GM12874 (cell line): ENCODE measurements around the gene TRPM1.

Experiments used
- TF ChIP-seq, protein P1 (sequence below): IDR thresholded peaks from 2 replicates; pipeline ENCODE4 v1.5.1; 2011; ENCODE audit warnings: low read depth, mild to moderate bottlenecking, control low read depth, low read length, moderate library complexity; ENCODE audit not compliant: insufficient read depth

TRPM1 gene

DNA sequence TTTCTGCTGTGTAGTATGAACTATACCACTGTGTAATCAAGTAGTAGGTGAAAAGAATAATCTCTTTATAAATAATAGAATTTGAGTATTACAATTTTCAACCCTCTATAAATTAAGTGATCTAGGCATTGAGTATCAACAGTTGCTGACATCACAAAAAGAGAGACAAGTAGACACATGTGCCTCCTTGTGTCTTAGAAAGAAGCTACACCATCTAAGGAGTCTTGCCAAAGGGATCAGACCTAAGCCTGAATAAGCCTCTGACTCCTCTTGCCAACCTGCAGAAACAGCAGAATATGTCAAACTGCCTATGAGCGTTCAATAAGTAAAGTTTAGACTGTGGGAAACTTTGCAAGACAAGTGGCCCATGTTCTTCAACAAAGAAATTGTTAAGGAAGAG, 104.3 kb downstream of the TRPM1 start:
- TF ChIP-seq, protein P1, sequence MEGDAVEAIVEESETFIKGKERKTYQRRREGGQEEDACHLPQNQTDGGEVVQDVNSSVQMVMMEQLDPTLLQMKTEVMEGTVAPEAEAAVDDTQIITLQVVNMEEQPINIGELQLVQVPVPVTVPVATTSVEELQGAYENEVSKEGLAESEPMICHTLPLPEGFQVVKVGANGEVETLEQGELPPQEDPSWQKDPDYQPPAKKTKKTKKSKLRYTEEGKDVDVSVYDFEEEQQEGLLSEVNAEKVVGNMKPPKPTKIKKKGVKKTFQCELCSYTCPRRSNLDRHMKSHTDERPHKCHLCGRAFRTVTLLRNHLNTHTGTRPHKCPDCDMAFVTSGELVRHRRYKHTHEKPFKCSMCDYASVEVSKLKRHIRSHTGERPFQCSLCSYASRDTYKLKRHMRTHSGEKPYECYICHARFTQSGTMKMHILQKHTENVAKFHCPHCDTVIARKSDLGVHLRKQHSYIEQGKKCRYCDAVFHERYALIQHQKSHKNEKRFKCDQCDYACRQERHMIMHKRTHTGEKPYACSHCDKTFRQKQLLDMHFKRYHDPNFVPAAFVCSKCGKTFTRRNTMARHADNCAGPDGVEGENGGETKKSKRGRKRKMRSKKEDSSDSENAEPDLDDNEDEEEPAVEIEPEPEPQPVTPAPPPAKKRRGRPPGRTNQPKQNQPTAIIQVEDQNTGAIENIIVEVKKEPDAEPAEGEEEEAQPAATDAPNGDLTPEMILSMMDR, result no peak

DNA sequence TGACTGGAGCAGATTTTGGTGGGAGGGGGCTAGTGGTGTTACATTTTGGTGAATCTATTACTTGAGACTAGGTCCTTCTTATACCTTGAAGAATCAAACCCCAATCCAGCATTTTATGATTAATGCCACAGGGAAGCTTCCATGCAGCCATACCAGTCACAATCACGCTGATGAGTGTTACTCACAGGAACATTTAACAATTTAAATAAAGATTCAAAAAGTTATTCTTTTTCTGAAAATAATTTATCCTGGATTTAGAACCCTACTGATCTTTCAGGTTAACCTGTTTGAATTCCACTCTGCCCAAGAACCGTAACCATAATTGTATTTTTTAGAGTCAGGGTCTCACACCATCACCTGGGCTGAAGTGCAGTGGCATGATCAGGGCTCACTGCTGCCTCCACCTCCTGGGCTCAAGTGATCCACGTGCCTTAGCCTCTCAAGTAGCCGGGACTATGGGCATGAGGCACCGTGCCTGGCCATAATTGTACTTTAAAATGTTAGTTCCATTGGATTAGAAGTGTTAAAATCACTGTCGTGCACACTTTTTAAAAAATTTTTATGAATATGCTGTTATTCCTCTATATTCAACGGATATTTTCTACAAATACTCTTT, 109.2 kb downstream of the TRPM1 start:
- TF ChIP-seq, protein P1, result no peak

DNA sequence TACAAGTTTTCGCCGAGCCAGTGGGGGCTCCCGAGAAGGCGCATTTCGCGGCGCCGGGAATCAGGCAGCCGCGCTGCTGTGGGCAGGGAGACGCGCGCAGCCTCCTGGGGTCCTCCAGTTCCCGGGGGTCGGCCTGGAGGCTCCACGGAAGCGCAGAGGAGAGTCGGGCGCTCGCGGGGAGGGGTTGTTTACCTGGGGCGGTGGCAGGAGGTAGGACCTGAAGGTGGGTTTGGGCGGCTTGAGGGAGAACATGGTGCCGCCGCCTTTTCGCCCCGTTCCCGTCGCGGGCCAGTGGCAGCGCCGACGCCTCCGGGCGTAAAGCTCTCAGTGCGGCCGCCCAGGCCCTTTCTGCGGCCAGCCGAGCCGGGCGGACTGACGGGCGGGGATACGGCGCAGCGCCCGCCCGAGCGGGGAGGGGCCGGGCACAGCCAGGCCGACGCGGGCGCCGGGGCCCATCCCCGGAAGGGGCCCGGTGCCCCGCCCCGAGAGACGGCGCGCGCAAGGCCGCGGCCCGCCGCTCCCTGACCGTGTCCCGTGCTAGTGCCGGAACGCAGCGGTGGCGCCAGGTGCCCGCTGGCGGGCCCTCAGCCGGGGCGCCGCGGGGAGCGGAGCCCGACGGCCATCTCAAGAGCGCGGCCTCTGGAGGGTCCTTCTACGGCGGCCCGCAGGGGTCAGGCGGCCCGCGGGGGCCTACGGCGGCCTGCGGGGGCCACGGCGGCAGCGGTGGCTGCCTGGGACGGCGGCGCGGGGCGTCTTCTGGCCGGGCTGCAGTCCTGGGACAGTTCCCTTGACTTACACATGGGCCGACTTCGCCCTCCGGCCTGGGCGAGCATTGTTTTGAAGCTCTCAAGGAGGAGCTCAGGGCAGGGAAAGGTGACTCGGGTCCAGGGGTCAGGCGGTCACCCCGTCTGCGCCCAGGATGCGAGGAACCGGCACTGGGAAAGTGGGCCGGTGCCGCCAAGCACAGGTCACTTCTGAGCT, 110.0 kb downstream of the TRPM1 start, which contains the start of gene MTMR10:
TSS of gene MTMR10 (minus strand) at position 374 of the 981 bp plus-strand sequence. CDS start at position 252, 122 bp downstream.
- TF ChIP-seq, protein P1, result no peak

DNA sequence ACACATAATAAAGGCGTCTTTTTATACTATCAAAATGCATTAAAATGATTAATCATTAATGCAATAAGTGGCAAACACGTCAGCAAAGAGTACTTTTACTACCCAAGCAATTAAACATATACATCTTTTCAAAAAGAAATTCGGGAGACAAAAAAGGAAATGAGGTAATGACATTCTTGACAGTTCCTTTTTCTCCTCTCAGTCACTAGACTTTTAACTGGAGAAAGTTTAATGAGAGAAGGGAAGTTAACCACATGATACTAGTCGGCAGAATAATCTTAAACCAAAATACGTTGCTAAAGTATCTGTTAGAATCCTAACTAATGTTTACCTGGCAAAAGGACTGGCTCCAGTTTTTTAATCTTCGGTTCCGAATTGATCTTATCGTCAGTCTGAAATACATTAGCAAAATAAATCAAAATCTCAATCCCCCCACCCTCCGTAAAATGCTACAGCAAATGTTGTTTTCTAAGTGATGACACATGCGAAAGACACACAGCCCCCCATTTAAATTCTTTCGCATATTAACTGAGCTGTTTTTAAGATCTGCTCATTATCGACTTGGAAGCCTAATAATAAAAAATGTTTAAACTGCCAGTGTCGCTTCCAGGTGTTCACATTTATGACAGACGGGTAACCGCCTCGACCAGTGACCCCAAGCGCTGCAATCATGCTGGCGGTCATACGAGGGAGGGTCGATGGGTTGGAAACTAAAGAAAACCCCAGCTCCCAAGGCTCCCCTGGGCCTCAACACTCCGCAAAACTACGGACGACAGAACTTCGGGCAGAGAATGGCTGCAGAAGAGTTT, 110.9 kb downstream of the TRPM1 start:
- TF ChIP-seq, protein P1, result no peak

DNA sequence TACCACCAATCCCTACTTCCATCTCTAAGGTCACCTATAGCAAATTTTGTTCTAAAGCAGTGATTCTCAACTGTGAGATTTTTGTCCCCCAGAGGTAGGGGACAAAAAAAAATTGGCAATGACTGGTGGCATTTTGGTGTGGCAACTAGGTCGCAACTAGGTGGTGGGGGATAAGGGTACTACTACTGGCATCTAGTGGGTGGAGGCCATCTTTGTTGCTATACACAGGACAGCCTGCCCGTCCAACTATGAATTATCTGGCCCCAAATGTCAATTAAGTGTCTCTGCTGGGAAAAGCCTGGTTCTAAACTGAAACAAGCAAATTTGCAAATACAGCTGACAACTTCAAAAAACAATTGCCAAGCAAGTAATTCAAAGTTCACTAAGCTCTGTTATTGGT, 111.5 kb downstream of the TRPM1 start:
- TF ChIP-seq, protein P1, result no peak

DNA sequence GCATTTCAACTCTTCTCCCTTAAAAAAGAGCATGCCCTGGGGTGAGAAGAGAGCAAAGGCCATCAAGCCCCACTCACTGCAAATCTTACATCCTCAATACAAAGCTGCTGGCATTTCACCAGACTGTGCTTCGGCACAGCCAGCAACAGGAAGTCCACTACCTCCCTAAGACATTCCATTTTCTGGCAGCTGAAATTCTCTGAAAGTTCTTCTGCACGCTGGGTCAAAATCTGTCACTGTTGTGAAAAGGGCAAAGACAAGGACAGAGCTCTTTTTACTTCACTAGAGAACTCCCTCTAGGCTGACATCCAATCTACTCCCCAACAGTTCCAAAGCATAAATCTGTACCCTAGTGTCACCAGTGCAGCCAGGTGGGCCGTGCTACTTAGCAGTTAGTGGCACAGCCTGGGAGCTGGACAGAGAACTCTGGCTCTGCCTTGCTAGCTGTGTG, 116.4 kb downstream of the TRPM1 start:
- TF ChIP-seq, protein P1, result no peak
